HepG2 (cell line): ENCODE measurements around the gene AOX1. TPM values are rescaled to one million over a fixed set of nuclear protein-coding genes. Genes with fewer than 3 reads are reported as not detected.

Source experiments
- CBX1 ChIP-seq: IDR thresholded peaks from one replicate; pipeline ENCODE4 v1.6.1; 2016; ENCODE audit warnings: antibody characterized with exemption, low read depth
- FOXC1 ChIP-seq: sonication (generic); formaldehyde crosslinking; IDR thresholded peaks from 2 replicates; pipeline ENCODE4 v1.8.0; 2022; ENCODE audit warnings: mild to moderate bottlenecking, missing genetic modification reagents, borderline replicate concordance
- FOXO1 ChIP-seq: sonication (generic); formaldehyde crosslinking; IDR thresholded peaks from 2 replicates; pipeline ENCODE4 v1.4.0; 2020; ENCODE audit warnings: missing genetic modification reagents
- HINFP ChIP-seq: sonication (generic); formaldehyde crosslinking; IDR thresholded peaks from 2 replicates; pipeline ENCODE4 v1.4.0; 2020; ENCODE audit warnings: low read depth, mild to moderate bottlenecking, missing genetic modification reagents
- KAT8 ChIP-seq: IDR thresholded peaks from 2 replicates; pipeline ENCODE4 v1.6.1; 2016; ENCODE audit warnings: missing genetic modification reagents, missing compliant biosample characterization
- KDM2A ChIP-seq: sonication (generic); formaldehyde crosslinking; IDR thresholded peaks from 2 replicates; pipeline ENCODE4 v1.4.0; 2020; ENCODE audit warnings: low read depth, missing genetic modification reagents, borderline replicate concordance
- MIER3 ChIP-seq: IDR thresholded peaks from 2 replicates; pipeline ENCODE4 v1.6.1; 2016; ENCODE audit warnings: missing compliant biosample characterization, borderline replicate concordance
- MIXL1 ChIP-seq: IDR thresholded peaks from 2 replicates; pipeline ENCODE4 v1.6.1; 2016
- NR3C1 ChIP-seq: sonication (generic); formaldehyde crosslinking; IDR thresholded peaks from 2 replicates; pipeline ENCODE4 v1.4.0; 2020; ENCODE audit warnings: missing genetic modification reagents
- PTBP1 ChIP-seq: fragments of 200-400 bp; formaldehyde crosslinking; IDR thresholded peaks from 2 replicates; pipeline ENCODE4 v1.6.1; 2018; ENCODE audit warnings: low read length, low read depth; ENCODE audit not compliant: poor library complexity, severe bottlenecking
- TGIF2 ChIP-seq: IDR thresholded peaks from 2 replicates; pipeline ENCODE4 v1.6.1; 2016; ENCODE audit warnings: control low read depth, missing compliant biosample characterization
- ZBTB20 ChIP-seq: sonication (generic); formaldehyde crosslinking; IDR thresholded peaks from 2 replicates; pipeline ENCODE4 v1.8.1; 2023; ENCODE audit warnings: missing genetic modification reagents, low read depth, mild to moderate bottlenecking, borderline replicate concordance
- ZNF276 ChIP-seq: sonication (generic); formaldehyde crosslinking; IDR thresholded peaks from 2 replicates; pipeline ENCODE4 v1.4.0; 2020; ENCODE audit warnings: mild to moderate bottlenecking, low read depth, missing genetic modification reagents
- ZNF280B ChIP-seq: sonication (generic); formaldehyde crosslinking; IDR thresholded peaks from 2 replicates; pipeline ENCODE4 v1.5.0; 2020; ENCODE audit warnings: missing genetic modification reagents, mild to moderate bottlenecking, borderline replicate concordance
- ZNF607 ChIP-seq: sonication (generic); formaldehyde crosslinking; IDR thresholded peaks from 2 replicates; pipeline ENCODE4 v1.5.1; 2020; ENCODE audit warnings: missing genetic modification reagents, mild to moderate bottlenecking, borderline replicate concordance
- ZNF766 ChIP-seq: sonication (generic); formaldehyde crosslinking; IDR thresholded peaks from 2 replicates; pipeline ENCODE4 v1.5.0; 2020; ENCODE audit warnings: missing genetic modification reagents, borderline replicate concordance
- ZNF773 ChIP-seq: sonication (generic); formaldehyde crosslinking; IDR thresholded peaks from 2 replicates; pipeline ENCODE4 v1.4.0; 2020; ENCODE audit warnings: missing genetic modification reagents, borderline replicate concordance
- ZSCAN29 ChIP-seq: sonication (generic); formaldehyde crosslinking; conservative IDR thresholded peaks from 2 replicates; pipeline ENCODE4 v1.4.0; 2020; ENCODE audit warnings: mild to moderate bottlenecking, missing genetic modification reagents
- polyA plus RNA-seq, 8 experiments: library from polyadenylated mRNA; depleted of rRNA in 3 of 8; stranded (reverse) in 7 of 8; unstranded in 1 of 8; fragments of >200 nt; fragmentation: Illumina TruSeq in 4 of 8; extraction: Trizol in 4 of 8; gene quantifications; 2 replicates each; pipeline versions ENCODE4 v1.2.1 to v1.2.3, GENCODE V29; 2011 to 2016; ENCODE audit warnings: low read depth in 4 of 8, missing spikeins in 1 of 8, mixed read lengths in 1 of 8; ENCODE audit not compliant: insufficient read depth in 1 of 8
- total RNA-seq, 5 experiments: library from RNA; depleted of rRNA; stranded (reverse); fragments of >200 nt; fragmentation: Illumina TruSeq; extraction: Trizol; gene quantifications; 2 replicates each; pipeline ENCODE4 v1.2.3, GENCODE V29; 2016; ENCODE audit warnings: low read depth in 1 of 5
- TF ChIP-seq, protein P1 (sequence below): sonication (generic); formaldehyde crosslinking; IDR thresholded peaks from 2 replicates; pipeline ENCODE4 v1.9.0; 2021; ENCODE audit warnings: missing genetic modification reagents, mild to moderate bottlenecking, borderline replicate concordance
- TF ChIP-seq, protein P2 (sequence below): IDR thresholded peaks from 2 replicates; pipeline ENCODE4 v1.6.1; 2016; ENCODE audit warnings: mild to moderate bottlenecking

The AOX1 gene
- total and polyA plus RNA-seq, 2 of the 13 experiments (the other 11 are each of a cell fraction or from before 2014, with no cell fraction given) = 9.2 to 18.0 TPM

DNA sequence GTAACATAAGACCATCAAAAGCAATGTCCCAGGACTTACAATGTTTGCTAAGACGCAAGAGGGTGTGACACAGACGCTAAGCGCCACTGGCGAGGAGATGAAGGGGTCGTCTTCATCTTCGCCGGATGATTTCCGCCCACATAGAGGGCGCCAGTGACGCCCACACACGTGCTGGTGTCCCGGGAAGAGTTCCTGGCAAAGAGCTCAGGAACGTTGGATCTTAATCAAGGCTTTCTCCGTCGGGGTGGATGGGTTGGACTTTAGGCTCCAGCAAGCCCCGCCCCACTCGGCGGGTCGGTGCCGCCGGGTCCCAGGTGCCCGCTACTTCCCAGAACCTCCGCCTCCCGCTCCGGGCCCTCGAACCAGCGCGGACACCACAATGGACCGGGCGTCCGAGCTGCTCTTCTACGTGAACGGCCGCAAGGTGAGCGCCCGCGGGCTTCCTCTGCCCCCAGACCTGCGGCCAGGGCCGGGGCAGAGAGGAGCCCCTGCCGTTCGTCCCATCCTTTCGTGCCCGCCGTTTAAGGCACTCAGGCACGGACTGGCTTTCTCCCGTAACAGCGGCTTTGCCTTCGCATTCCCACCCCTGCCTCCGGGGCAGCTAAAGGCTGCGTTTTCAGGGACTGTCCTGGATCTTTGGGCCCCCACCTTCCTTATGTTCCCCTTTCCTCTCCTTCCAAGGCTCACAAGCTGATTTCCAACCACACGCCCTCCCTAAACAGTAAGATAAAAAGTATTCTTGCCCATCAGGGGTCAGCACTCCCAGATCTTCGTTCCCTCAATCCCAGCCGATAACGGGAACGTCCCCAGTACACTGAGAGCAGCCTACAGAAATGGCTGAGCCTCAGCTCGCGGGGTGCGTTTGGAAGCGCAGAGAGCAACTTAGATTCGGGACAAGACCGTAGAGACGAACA is at the start of gene AOX1 (continued):
- TF ChIP-seq ZBTB20 (CRISPR knock-in tag) (0 out of 2 replicates have a peak, but pooled peaks have one; percentile 24), MIER3 (CRISPR knock-in tag) (no peak), KDM2A (CRISPR knock-in tag) (peak; percentile 94), FOXC1 (CRISPR knock-in tag) (0 out of 2 replicates have a peak, but pooled peaks have one; percentile 19), NR3C1 (no peak), ZNF276 (peak; percentile 70), ZNF607 (CRISPR knock-in tag) (peak; percentile 48; the same call in 1 of the 2 replicates), CBX1 (no peak), FOXO1 (CRISPR knock-in tag) (no peak; the same call in 1 of the 2 replicates), KAT8 (CRISPR knock-in tag) (peak; percentile 79), ZSCAN29 (peak; percentile 72; the same call in 1 of the 2 replicates), ZNF766 (CRISPR knock-in tag) (peak; percentile 56; the same call in 1 of the 2 replicates), HINFP (CRISPR knock-in tag) (0 out of 2 replicates have a peak, but pooled peaks have one; percentile 52), ZNF773 (CRISPR knock-in tag) (0 out of 2 replicates have a peak, but pooled peaks have one; percentile 44), MIXL1 (CRISPR knock-in tag) (no peak), TGIF2 (peak; percentile 75; the same call in 1 of the 2 replicates), PTBP1 (no peak), ZNF280B (peak; percentile 92; the same call in 1 of the 2 replicates)
- TF ChIP-seq, protein P1, sequence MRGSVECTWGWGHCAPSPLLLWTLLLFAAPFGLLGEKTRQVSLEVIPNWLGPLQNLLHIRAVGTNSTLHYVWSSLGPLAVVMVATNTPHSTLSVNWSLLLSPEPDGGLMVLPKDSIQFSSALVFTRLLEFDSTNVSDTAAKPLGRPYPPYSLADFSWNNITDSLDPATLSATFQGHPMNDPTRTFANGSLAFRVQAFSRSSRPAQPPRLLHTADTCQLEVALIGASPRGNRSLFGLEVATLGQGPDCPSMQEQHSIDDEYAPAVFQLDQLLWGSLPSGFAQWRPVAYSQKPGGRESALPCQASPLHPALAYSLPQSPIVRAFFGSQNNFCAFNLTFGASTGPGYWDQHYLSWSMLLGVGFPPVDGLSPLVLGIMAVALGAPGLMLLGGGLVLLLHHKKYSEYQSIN (CRISPR knock-in tag) = no peak
- TF ChIP-seq, protein P2, sequence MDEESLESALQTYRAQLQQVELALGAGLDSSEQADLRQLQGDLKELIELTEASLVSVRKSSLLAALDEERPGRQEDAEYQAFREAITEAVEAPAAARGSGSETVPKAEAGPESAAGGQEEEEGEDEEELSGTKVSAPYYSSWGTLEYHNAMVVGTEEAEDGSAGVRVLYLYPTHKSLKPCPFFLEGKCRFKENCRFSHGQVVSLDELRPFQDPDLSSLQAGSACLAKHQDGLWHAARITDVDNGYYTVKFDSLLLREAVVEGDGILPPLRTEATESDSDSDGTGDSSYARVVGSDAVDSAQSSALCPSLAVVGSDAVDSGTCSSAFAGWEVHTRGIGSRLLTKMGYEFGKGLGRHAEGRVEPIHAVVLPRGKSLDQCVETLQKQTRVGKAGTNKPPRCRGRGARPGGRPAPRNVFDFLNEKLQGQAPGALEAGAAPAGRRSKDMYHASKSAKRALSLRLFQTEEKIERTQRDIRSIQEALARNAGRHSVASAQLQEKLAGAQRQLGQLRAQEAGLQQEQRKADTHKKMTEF = peak; percentile 92
